GM18951 (cell line): ENCODE results near the gene GPRIN1.
"Not testable (repeated sequence)": the region's sequence is repeated elsewhere in the genome, so short reads cannot be mapped to it uniquely, and the experiment has no call there.

ENCODE experiments used
- POLR2A ChIP-seq: IDR thresholded peaks from 4 replicates; pipeline ENCODE4 v1.6.1; 2011; ENCODE audit warnings: mild to moderate bottlenecking; ENCODE audit not compliant: insufficient read length, insufficient read depth; ENCODE audit errors: extremely low read depth
- in situ Hi-C: fragments of 300-500 bp; cut with MboI; formaldehyde crosslinking; loops from one replicate; pipeline ENCODE4 v1.12.0; 2022; ENCODE audit warnings: low sequenced_read_pairs, mixed read lengths, inconsistent platforms; ENCODE audit not compliant: unreplicated experiment

Gene GPRIN1

GRCh38 chr5:176608142-176608705 is 1.7 kb downstream of the GPRIN1 start:
- in situ Hi-C loops = no loop called here
- TF ChIP-seq POLR2A = no peak

GRCh38 chr5:176606875-176607274 is 3.1 kb downstream of the GPRIN1 start:
- no peak for TF ChIP-seq POLR2A
- in situ Hi-C loops = no loop called here

- in situ Hi-C loops = no loop called here
- TF ChIP-seq POLR2A = no peak
Measured at GRCh38 chr5:176606032-176606431, 3.9 kb downstream of the GPRIN1 start.

- in situ Hi-C loops = no loop called here
- TF ChIP-seq POLR2A = no peak
Measured at GRCh38 chr5:176603091-176603490, 6.9 kb downstream of the GPRIN1 start.

GRCh38 chr5:176601901-176602482 is 8.0 kb downstream of the GPRIN1 start:
- TF ChIP-seq POLR2A = no peak
- in situ Hi-C loops = no loop called here

GRCh38 chr5:176599749-176600430 is 10.1 kb downstream of the GPRIN1 start:
- in situ Hi-C loops = not testable (repeated sequence)

- in situ Hi-C loops = no loop called here
- no peak for TF ChIP-seq POLR2A
Measured at GRCh38 chr5:176597417-176598389, 12.3 kb downstream of the GPRIN1 start.

GRCh38 chr5:176596689-176597416 is 13.1 kb downstream of the GPRIN1 start:
- no peak for TF ChIP-seq POLR2A
- in situ Hi-C loops = no loop called here

- no peak for TF ChIP-seq POLR2A
- in situ Hi-C loops = no loop called here
Measured at GRCh38 chr5:176596069-176596644, 13.8 kb downstream of the GPRIN1 start.

- in situ Hi-C loops = no loop called here
- TF ChIP-seq POLR2A = no peak
Measured at GRCh38 chr5:176595386-176595943, 14.5 kb downstream of the GPRIN1 start.

GRCh38 chr5:176594554-176594953 is 15.4 kb downstream of the GPRIN1 start:
- in situ Hi-C loops = no loop called here
- no peak for TF ChIP-seq POLR2A

- in situ Hi-C loops = no loop called here
- TF ChIP-seq POLR2A = no peak
Measured at GRCh38 chr5:176593273-176593869, 16.6 kb downstream of the GPRIN1 start.
